Stimulated activated CD4-positive, alpha-beta T cell treated with anti-CD3 and anti-CD28 coated beads, Interleukin-2, amount 100 ng/mL, for 48 hours (primary cell): ENCODE data around the gene S100B.
"Not testable (repeated sequence)": the region's sequence is repeated elsewhere in the genome, so short reads cannot be mapped to it uniquely, and the experiment has no call there.

ENCODE experiments used
- DNase-seq, 2 donors: peaks; one replicate each; pipeline ENCODE4 v3.0.0-alpha.2; 2020

The S100B gene

GRCh38 chr21:46598581-46599572 lies 6.0 kb downstream of the S100B start:
- no peak for DNase-seq

DNA sequence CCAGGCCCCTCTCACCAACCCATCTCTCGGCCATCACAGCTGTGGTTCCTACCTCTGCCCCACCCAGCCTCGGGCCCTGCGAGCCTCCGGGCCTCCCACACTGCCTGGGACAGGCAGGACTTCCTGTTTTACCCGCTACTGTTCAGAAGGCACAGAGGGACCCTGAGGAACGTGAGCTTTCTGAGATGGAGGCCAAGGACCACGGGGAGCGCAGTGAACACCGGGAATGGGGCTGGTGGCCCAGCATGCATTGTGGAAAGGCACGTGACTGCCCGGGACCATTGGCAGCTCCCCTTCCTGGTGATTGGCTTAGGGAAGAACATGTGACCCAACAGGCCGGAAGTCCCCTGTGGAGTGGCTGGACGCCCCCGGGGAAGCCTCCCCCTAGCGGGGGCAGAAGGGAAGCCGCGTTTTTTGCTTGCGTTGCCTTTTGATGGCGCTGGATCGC lies 7.0 kb downstream of the S100B start:
- no peak for DNase-seq

DNA sequence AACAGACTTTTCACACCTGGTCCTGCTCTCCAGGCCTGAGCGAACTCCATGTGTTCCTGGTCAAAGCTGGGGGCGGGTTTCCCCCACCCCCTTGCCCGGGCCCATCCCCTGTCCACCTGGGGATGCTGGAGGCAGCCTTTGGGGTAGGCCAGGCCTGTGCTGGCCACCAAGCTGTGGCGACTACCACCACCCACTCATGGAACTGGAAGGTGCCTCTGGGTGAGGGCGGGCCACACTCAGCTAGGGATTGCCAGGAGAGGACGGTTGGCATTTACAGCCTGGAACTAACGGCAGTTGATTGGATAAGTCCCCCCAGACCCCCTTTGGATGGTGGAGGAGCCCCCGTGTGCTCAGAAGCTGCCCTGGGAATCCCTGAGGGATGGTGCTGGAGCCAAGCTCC lies 7.9 kb downstream of the S100B start:
- no peak for DNase-seq

- no peak for DNase-seq
Measured at GRCh38 chr21:46596201-46596600, 8.7 kb downstream of the S100B start.

- DNase-seq, result no peak
Measured at GRCh38 chr21:46594276-46594675, 10.6 kb downstream of the S100B start.

DNA sequence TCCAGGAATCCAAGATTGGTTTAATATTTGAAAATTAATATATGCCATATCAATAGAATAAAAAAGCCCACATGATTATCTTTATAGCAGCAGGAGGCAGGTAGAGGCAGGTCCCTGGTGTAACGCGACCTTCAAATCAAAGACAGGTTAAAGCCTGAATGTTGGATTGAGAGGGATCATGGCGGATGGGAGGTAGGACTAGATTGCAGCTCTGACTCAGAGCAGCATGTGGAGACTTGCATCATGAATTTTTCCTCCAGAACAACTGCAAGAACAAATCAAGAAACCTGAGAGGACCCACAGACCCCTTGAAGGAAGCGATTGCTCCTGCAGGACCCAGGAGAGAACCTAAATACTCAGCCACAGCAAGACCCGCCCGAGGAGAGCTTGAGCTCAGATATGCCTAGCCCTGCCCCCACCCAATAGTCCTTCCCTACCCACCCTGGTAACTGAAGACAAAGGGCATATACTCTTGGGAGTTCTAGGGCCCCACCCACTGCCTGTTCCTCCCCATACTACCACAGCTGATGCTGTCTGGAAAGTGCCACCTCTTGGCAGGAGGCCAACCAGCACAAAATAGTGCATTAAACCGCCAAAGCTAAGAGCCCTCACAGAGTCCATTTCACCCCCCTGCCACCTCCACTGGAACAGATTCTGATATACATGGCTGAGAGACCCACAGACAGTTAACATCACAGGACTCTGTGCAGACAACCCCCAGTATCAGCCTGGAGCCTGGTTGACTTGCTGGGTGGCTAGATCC lies 19.5 kb downstream of the S100B start:
- no peak for DNase-seq

DNA sequence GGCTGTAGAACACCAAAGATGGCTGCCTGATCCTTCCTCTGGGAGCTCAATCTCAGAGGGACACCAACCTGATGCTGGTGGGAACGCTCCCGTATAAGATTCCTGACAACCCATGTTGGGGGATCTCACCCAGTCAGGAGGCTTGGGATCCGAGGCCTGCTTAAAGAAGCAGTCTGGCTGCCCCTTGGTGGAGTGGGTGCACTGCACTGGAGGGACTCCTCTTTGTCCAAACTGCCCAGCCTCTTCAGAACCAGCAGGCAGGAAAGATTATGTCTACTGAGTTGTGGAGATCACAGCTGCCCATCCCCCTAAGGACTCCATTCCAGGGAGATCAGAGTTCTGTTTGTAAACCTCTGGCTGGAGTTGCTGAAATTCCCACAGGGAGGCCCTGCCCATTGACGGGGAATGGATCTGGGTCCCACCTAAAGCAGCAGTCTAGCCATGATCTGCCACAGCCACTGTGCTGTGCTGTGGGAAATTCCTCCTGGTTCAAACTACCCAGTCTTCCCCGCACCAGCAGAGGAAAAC lies 23.0 kb downstream of the S100B start:
- no peak for DNase-seq

DNA sequence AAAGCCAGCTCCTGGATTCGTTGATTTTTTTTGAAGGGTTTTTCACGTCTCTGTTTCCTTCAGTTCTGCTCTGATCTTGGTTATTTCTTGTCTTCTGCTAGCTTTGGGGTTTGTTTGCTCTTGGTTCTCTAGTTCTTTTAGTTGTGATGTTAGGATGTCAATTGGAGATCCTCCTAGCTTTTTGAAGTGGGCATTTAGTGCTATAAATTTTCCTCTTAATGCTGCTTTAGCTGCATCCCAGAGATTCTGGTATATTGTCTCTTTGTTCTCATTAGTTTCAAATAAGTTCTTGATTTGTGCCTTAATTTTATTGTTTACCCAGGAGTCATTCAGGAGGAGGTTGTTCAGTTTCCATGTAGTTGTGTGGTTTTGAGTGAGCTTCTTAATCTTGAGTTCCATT lies 25.5 kb downstream of the S100B start:
- not testable (repeated sequence) for DNase-seq

- DNase-seq, result not testable (repeated sequence)
Measured at GRCh38 chr21:46577786-46578185, 27.1 kb downstream of the S100B start.

GRCh38 chr21:46572850-46573249 lies 32.0 kb downstream of the S100B start:
- DNase-seq, result no peak

DNA sequence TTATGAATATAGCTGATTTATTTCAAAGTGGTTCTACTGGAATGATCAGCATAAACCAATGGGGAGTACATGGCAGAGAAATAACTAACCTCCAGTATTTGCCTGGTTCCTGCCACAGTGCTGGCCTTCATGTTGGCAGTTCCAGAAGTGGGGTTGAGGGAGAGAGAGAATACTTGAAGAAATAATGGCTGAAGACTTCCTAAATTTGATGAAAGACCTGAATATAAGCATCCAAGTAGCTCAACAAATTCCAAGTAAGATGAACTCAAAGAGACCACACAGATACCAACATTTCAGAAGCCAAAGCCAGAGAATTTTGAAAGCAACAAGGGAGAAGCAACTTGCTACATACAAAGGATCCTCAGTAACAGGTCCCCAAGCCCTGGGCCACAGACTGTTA lies 34.3 kb downstream of the S100B start:
- DNase-seq, result no peak

DNA sequence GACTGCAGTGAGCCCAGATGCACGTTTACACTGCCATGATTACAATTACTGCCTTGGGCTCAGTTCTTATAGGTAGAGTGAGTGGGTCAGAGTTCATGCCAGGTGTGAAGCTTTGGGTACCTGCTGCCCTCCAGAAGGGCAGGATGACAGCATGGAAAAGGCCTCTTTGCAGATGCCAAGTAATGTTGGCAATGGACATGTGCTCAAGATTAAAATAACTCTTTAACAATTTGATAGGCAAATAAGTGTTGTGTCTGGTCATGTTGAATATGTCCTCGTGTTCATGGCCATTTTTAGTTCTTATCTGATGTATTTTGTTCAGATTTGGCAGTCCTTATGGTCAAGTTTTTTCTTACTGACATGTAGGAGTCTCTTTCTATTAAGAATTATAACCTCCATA lies 34.8 kb downstream of the S100B start:
- DNase-seq, result no peak

GRCh38 chr21:46569081-46569480 lies 35.8 kb downstream of the S100B start:
- DNase-seq, result no peak

DNA sequence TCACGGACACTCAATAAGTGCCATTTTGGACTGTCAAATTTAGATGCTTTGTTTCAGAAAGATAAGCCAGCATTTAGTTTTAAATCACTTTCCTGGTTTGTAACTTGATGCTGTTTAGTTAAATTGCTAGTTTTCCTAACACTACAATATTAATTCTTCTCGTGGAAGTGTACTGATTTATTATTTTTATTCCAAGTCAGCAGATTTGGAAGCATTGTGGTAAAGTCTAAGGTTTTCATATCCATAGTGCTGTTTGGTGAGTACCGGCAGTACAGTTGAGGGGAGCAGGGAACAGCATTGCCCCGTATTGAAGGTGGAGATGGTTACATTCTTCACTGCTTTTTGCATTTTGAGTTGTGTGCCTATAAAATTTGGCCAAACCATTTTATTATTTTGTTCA lies 36.3 kb downstream of the S100B start:
- DNase-seq, result no peak

- DNase-seq, result no peak
Measured at GRCh38 chr21:46567348-46567747, 37.5 kb downstream of the S100B start.

- no peak for DNase-seq
Measured at GRCh38 chr21:46564391-46564790, 40.5 kb downstream of the S100B start.

DNA sequence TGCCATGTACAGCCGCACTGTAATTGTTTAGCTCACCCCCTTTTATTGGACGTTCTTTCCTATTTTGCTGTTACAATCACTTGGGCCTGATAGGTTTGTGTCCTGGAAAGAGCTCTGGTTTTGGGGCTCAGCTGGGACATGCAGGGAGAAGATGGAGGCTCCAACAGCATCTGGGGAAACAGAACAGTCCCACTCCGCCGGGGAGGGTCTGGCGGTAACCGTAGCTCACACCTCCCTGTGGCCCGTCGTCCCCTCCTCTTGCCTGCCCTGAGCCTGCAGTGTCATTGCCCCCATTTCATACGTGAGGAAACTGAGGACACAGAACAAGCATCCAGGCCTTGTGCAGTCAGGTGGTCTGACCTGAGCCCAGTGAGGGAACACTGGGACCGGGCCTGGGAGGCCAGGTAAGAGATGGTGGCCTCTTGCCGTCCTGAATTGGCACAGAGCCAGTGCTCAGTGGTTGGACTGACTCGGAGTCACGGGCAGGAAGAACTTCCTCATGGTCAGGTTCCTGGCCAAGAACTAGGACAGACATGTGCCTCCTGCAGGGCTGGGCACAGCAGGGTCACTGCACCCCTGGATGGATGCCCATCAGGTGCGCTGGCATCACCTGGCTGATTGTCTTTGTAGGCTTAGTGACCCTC lies 41.8 kb downstream of the S100B start:
- no peak for DNase-seq

DNA sequence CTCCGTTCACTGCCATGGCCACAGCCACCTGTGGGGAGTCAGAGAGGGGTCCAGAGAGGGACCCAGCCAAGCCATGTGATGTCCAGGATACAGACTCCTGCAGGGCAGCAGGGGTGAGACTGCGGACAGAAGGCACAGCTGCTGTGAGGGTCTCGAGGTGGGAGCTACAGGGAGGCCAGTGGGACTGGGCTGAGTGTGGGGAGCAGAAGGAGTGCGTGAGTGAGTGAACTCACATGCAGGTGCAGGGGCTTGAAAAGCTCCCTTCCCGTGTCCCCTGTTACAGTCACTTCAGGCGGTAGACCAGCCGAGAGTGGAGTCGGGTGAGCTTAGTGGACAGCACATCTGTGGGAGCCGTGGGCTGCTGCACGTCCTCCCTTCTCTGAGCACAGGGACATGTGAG lies 42.4 kb downstream of the S100B start:
- DNase-seq, result no peak

GRCh38 chr21:46561445-46562090 lies 43.3 kb downstream of the S100B start:
- DNase-seq, result no peak

GRCh38 chr21:46560568-46561444 lies 44.1 kb downstream of the S100B start:
- DNase-seq, result no peak

- peak; percentile 55 to 65 for DNase-seq
Measured at GRCh38 chr21:46559291-46559983, 45.4 kb downstream of the S100B start.
